ENCODE measurements around the gene HBS1L. TPM values are rescaled to one million over a fixed set of nuclear protein-coding genes. Genes with fewer than 3 reads are reported as not detected.
"Not testable (repeated sequence)": the region's sequence is repeated elsewhere in the genome, so short reads cannot be mapped to it uniquely, and the experiment has no call there.

HBS1L gene
- polyA plus RNA-seq, 1 donor (not counting 4 experiments of a cell fraction or from before 2014, with no cell fraction given): 61.6 TPM

GRCh38 chr6:135060076-135060475, 5.5 kb upstream of the HBS1L start:
- H4K20me1 ChIP-seq (ENCODE audit: control insufficient read depth, extremely low read depth, insufficient read depth, low read length): no peaks in the 10 kb centered on the region
- dilution Hi-C loops (cut with MboI; ENCODE audit: extremely low pct_ligation_motif_present, low sequenced_read_pairs): no loop called here
- no peaks in the 10 kb centered on the region for H3K9me1 ChIP-seq (ENCODE audit: control insufficient read depth, extremely low read depth, insufficient read depth, low read length)
- peaks cover 3% of the 10 kb centered on the region for H3K4me1 ChIP-seq (ENCODE audit: control insufficient read depth, extremely low read depth, insufficient read depth, low read length)
- H3K9ac ChIP-seq (ENCODE audit: control insufficient read depth, extremely low read depth, insufficient read depth, low read length): no peak overlapping the region
- H3K9me3 ChIP-seq (ENCODE audit: control insufficient read depth, low read depth, low read length): no peaks in the 10 kb centered on the region
- TF ChIP-seq EZH2 (IDR thresholded peaks at IDR 0.05; ENCODE audit: low read length): no peak
- no peak for TF ChIP-seq CTCF (optimal IDR thresholded peaks at IDR 0.05 in 1 of 3, IDR thresholded peaks at IDR 0.05 in 1 of 3, conservative IDR thresholded peaks at IDR 0.05 in 1 of 3; ENCODE audit: extremely low read depth in 1 of 3, insufficient read depth in 2 of 3, low read length in 3 of 3)
- H2AFZ ChIP-seq (ENCODE audit: control insufficient read depth, low read length): no peak overlapping the region
- H3K4me2 ChIP-seq (ENCODE audit: control insufficient read depth, extremely low read depth, insufficient read depth, low read depth, low read length): no peak overlapping the region
- H3K36me3 ChIP-seq (ENCODE audit: control insufficient read depth in 2 of 2, extremely low read depth in 1 of 2, insufficient read depth in 2 of 2, low read length in 2 of 2): no peaks in the 10 kb centered on the region
- H3K4me3 ChIP-seq (ENCODE audit: control insufficient read depth in 2 of 3, extremely low read depth in 1 of 3, insufficient read depth in 2 of 3, low read depth in 1 of 3, low read length in 3 of 3): no peak overlapping the region
- no peak overlapping the region for H3K27ac ChIP-seq (ENCODE audit: control insufficient read depth, insufficient read depth, low read length)
- no peaks in the 10 kb centered on the region for H3K79me2 ChIP-seq (ENCODE audit: control insufficient read depth, insufficient read depth, low read length)
- no peaks in the 10 kb centered on the region for H3K27me3 ChIP-seq (ENCODE audit: control insufficient read depth, extremely low read depth, insufficient read depth, low read length)
- no peak for FAIRE-seq
- DNase-seq (ENCODE audit: low read depth, low spot score): no peak

GRCh38 chr6:135058299-135058698, 3.7 kb upstream of the HBS1L start:
- H3K27ac ChIP-seq (ENCODE audit: control insufficient read depth, insufficient read depth, low read length); dilution Hi-C loops (cut with MboI; ENCODE audit: extremely low pct_ligation_motif_present, low sequenced_read_pairs): not testable (repeated sequence)

GRCh38 chr6:135056632-135057031, 2.0 kb upstream of the HBS1L start:
- FAIRE-seq: no peak
- H3K27ac ChIP-seq (ENCODE audit: control insufficient read depth, insufficient read depth, low read length): no peak overlapping the region
- no peaks in the 10 kb centered on the region for H3K9me3 ChIP-seq (ENCODE audit: control insufficient read depth, low read depth, low read length)
- no peak for DNase-seq (ENCODE audit: low read depth, low spot score)
- dilution Hi-C loops (cut with MboI; ENCODE audit: extremely low pct_ligation_motif_present, low sequenced_read_pairs): no loop called here
- H2AFZ ChIP-seq (ENCODE audit: control insufficient read depth, low read length): no peak overlapping the region
- no peaks in the 10 kb centered on the region for H3K27me3 ChIP-seq (ENCODE audit: control insufficient read depth, extremely low read depth, insufficient read depth, low read length)
- H3K79me2 ChIP-seq (ENCODE audit: control insufficient read depth, insufficient read depth, low read length): peaks cover 30% of the 10 kb centered on the region
- peaks cover 17% of the 10 kb centered on the region for H3K4me1 ChIP-seq (ENCODE audit: control insufficient read depth, extremely low read depth, insufficient read depth, low read length)
- H3K9ac ChIP-seq (ENCODE audit: control insufficient read depth, extremely low read depth, insufficient read depth, low read length): no peak overlapping the region
- no peaks in the 10 kb centered on the region for H4K20me1 ChIP-seq (ENCODE audit: control insufficient read depth, extremely low read depth, insufficient read depth, low read length)
- H3K4me2 ChIP-seq (ENCODE audit: control insufficient read depth, extremely low read depth, insufficient read depth, low read depth, low read length): no peak overlapping the region
- H3K9me1 ChIP-seq (ENCODE audit: control insufficient read depth, extremely low read depth, insufficient read depth, low read length): peaks cover 3% of the 10 kb centered on the region
- H3K4me3 ChIP-seq (ENCODE audit: control insufficient read depth in 2 of 3, extremely low read depth in 1 of 3, insufficient read depth in 2 of 3, low read depth in 1 of 3, low read length in 3 of 3): no peak overlapping the region
- TF ChIP-seq CTCF (optimal IDR thresholded peaks at IDR 0.05 in 1 of 3, IDR thresholded peaks at IDR 0.05 in 1 of 3, conservative IDR thresholded peaks at IDR 0.05 in 1 of 3; ENCODE audit: extremely low read depth in 1 of 3, insufficient read depth in 2 of 3, low read length in 3 of 3) (no peak), EZH2 (IDR thresholded peaks at IDR 0.05; ENCODE audit: low read length) (no peak)
- H3K36me3 ChIP-seq (ENCODE audit: control insufficient read depth in 2 of 2, extremely low read depth in 1 of 2, insufficient read depth in 2 of 2, low read length in 2 of 2): no peaks in the 10 kb centered on the region

More at GRCh38 chr6:135058299-135058698, 3.7 kb upstream of the HBS1L start:
- H3K4me2 ChIP-seq (ENCODE audit: control insufficient read depth, extremely low read depth, insufficient read depth, low read depth, low read length); FAIRE-seq; H3K9ac ChIP-seq (ENCODE audit: control insufficient read depth, extremely low read depth, insufficient read depth, low read length); H2AFZ ChIP-seq (ENCODE audit: control insufficient read depth, low read length); H3K9me1 ChIP-seq (ENCODE audit: control insufficient read depth, extremely low read depth, insufficient read depth, low read length); H3K27me3 ChIP-seq (ENCODE audit: control insufficient read depth, extremely low read depth, insufficient read depth, low read length); H3K4me1 ChIP-seq (ENCODE audit: control insufficient read depth, extremely low read depth, insufficient read depth, low read length); H3K4me3 ChIP-seq (ENCODE audit: control insufficient read depth in 2 of 3, extremely low read depth in 1 of 3, insufficient read depth in 2 of 3, low read depth in 1 of 3, low read length in 3 of 3); H4K20me1 ChIP-seq (ENCODE audit: control insufficient read depth, extremely low read depth, insufficient read depth, low read length); H3K36me3 ChIP-seq (ENCODE audit: control insufficient read depth in 2 of 2, extremely low read depth in 1 of 2, insufficient read depth in 2 of 2, low read length in 2 of 2); H3K9me3 ChIP-seq (ENCODE audit: control insufficient read depth, low read depth, low read length); DNase-seq (ENCODE audit: low read depth, low spot score): not testable (repeated sequence)
- H3K79me2 ChIP-seq (ENCODE audit: control insufficient read depth, insufficient read depth, low read length): peaks cover 13% of the 10 kb centered on the region

Measured in keratinocyte (primary cell).